GM12801 (cell line): Measurements from ENCODE around the gene CT45A9.
"Not testable (repeated sequence)": the region's sequence is repeated elsewhere in the genome, so short reads cannot be mapped to it uniquely, and the experiment has no call there.

Source experiments
- TF ChIP-seq, protein P1 (sequence below): IDR thresholded peaks from one replicate; pipeline ENCODE4 v1.5.1; 2011; ENCODE audit warnings: control low read depth; ENCODE audit not compliant: insufficient read length; ENCODE audit errors: extremely low read depth

The CT45A9 gene, protein sequence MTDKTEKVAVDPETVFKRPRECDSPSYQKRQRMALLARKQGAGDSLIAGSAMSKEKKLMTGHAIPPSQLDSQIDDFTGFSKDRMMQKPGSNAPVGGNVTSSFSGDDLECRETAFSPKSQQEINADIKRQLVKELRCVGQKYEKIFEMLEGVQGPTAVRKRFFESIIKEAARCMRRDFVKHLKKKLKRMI

DNA sequence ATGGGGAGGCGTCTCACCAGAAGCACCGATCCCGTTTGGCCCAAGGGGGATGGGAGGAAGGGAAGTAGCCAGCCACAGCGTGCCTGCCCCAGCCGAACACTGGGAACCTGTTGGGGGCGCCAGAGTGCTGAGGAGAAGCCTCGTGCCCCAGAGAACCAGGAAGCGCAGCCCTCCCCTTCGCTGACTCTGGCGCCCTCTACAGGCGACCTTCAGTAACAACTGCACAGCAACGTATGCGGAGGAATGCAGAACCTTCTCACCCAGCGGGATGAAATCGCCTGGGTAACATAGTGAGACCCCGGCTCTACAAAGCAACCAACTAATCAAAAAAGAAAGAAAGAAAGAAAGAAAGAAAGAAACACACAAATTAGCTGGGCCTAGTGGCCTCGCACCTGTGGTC lies at the start of gene CT45A9:
TSS of gene CT45A9 (minus strand) at position 101 of the 400 bp plus-strand sequence. CDS start 3,751 bp downstream, outside the sequence.
- TF ChIP-seq, protein P1, sequence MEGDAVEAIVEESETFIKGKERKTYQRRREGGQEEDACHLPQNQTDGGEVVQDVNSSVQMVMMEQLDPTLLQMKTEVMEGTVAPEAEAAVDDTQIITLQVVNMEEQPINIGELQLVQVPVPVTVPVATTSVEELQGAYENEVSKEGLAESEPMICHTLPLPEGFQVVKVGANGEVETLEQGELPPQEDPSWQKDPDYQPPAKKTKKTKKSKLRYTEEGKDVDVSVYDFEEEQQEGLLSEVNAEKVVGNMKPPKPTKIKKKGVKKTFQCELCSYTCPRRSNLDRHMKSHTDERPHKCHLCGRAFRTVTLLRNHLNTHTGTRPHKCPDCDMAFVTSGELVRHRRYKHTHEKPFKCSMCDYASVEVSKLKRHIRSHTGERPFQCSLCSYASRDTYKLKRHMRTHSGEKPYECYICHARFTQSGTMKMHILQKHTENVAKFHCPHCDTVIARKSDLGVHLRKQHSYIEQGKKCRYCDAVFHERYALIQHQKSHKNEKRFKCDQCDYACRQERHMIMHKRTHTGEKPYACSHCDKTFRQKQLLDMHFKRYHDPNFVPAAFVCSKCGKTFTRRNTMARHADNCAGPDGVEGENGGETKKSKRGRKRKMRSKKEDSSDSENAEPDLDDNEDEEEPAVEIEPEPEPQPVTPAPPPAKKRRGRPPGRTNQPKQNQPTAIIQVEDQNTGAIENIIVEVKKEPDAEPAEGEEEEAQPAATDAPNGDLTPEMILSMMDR: not testable (repeated sequence)

DNA sequence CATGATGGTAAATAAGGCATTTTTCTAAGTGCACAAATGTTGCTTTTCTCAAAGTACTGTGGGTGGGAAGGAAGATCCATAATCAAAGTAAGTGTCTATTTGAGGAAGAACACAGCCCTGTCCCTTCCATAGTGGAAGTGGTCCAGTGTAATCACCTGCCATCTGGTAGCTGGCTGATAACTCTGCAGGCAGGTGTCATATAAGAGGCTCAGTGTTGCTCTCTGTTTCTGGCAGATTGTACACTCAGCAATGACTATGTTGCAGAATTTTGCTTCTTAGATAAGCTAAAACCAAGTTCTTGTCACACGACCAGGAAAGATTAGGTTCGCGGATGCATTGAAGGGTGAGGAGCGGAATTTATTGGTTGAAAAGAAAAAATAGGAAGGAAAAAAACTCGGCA lies 42.8 kb upstream of the CT45A9 start:
- TF ChIP-seq, protein P1: no peak

DNA sequence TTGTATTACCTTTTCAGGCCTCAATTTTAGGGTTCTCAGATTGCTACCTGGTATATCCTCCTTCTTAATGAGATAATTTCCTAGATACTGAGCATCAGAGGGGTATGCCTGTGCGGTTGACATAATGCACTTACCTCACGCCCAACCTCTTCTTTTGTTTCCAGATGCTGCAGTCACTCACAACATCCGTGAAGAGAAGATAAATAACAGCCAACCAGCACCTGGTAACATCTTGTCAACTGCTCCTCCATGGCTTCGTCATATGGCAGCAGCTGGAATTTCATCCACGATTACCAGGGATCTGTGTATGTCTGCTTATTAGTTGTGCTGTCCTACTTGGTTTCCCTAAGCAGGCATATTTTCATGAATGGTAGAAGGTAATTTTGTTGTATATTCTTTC lies 38.6 kb upstream of the CT45A9 start:
- TF ChIP-seq, protein P1: no peak

DNA sequence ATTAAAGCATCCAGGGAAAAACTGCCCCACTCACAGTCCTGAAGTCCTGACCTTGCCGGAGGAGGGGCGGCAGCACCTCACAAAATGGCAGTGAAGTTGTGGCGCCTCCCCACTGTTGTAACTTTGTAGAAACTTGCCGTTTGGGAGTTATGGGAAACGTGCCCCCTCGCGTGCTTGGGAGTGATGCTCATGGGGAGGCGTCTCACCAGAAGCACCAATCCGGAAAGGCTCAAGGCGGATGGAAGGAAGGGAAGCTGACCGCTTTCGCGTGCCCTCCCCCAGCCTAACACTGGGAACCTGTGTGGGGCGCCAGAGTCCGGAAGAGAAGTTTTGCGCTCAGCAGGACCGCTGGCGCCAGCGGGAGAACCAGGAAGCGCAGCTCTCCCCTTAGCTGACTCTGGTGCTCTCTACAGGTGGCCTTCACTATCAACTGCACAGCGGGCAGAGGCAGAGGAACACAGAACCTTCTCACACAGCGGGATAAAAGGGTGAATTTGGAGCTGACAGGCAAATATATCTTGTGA lies 21.7 kb upstream of the CT45A9 start, which contains the start of the genes CT45A10 and SAGE1:
TSS of gene CT45A10 (minus strand) at position 151 of the 524 bp plus-strand sequence. CDS start 8,100 bp downstream, outside the sequence.
TSS of gene SAGE1 (plus strand) at position 423 of the 524 bp plus-strand sequence. CDS start 2,527 bp downstream, outside the sequence.
- TF ChIP-seq, protein P1: no peak

DNA sequence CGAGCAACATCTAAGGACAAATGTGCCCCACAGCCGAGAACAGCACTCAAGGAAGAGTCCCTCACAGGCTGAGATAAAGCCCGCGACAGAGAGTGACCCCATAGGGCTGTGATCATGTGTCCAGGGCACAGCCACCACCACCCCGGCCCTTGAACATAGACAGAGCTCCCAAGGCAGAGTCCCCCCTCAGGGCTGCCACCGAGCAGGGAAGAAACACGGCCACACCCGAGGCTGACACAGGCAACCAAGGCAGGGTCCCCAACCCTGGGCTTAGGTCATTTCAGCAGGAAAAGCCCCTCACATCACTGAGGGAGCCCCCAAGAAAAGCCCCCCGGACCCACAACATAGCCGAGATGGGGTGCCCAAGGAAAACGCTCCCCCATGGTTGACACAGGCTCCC lies 21.2 kb upstream of the CT45A9 start:
- TF ChIP-seq, protein P1: no peak

DNA sequence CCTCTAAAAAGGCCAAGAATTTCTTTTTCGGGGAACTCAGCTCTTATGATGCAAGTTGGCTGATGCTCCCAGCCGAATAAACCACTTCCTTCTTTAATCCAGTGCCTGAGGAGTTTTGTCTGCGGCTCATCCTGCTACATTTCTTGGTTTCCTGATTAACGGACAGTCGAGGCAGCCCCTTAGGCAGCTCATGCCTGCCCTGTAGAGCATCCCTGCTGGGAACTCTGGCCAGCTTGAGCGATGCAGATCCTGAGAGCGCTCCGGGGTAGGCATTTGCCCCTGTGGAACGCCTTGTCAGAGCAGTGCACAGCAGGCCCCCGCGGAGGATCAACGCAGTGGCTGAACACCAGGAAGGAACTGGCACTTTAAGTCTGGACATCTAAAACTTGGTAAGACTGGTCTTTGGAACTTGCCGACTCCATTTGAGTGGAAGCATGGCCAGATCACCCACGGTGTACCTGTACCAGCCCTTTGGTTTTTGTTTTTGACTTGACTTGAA lies 18.5 kb upstream of the CT45A9 start:
- TF ChIP-seq, protein P1: no peak

DNA sequence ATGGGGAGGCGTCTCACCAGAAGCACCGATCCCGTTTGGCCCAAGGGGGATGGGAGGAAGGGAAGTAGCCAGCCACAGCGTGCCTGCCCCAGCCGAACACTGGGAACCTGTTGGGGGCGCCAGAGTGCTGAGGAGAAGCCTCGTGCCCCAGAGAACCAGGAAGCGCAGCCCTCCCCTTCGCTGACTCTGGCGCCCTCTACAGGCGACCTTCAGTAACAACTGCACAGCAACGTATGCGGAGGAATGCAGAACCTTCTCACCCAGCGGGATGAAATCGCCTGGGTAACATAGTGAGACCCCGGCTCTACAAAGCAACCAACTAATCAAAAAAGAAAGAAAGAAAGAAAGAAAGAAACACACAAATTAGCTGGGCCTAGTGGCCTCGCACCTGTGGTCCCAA lies 17.2 kb downstream of the CT45A9 start, which contains the start of gene CT45A8:
TSS of gene CT45A8 (minus strand) at position 101 of the 400 bp plus-strand sequence. CDS start 3,755 bp downstream, outside the sequence.
- TF ChIP-seq, protein P1: not testable (repeated sequence)
